ENCODE results near the gene RPAP3. TPM values are rescaled to one million over a fixed set of nuclear protein-coding genes. Genes with fewer than 3 reads are reported as not detected.
A peak's percentile ranks its signal among the peaks of the same experiment; 100 is the strongest.

The RPAP3 gene
- total and polyA plus RNA-seq, 2 of the 4 experiments (the other 2 are of a cell fraction) = 10.6 to 13.4 TPM

DNA sequence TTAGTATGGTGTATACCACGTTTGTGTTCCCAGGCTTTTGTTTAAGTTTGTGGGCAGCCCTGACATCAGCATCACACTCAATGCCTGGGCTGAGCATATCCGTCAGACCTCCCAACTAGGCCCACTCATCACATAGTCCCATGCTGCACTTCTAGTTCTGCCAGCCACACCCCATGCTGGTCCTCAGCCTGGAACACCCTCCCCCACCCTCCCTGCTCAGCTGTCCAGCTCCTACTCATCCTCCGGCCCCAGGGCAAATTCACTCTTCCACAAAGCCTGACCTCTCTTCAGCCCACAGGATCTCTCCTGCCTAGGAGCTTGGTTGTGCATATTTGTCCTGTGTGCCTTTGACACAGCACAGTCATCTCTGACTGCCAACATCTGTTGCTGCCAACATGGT is 23.4 kb upstream of the RPAP3 start:
- no peak overlapping the region for H2BK5ac ChIP-seq (ENCODE audit: low read depth, low read length, poor library complexity, severe bottlenecking)
- H3K27me3 ChIP-seq (ENCODE audit: control insufficient read depth, insufficient read depth, low read length) = no peaks in the 10 kb centered on the region
- H3K9me3 ChIP-seq (ENCODE audit: control insufficient read depth, insufficient read depth, low read length) = no peaks in the 10 kb centered on the region
- no peak overlapping the region for H4K8ac ChIP-seq (ENCODE audit: low read depth in 2 of 2, low read length in 2 of 2)
- H3K14ac ChIP-seq (replicated peaks; ENCODE audit: low read depth, low read length) = no peak overlapping the region
- H3K9me1 ChIP-seq (ENCODE audit: insufficient read depth, low read length) = peaks cover 25% of the 10 kb centered on the region
- BruUV-seq (replicated peaks) = no TSS peak
- H3K4me1 ChIP-seq (ENCODE audit: control insufficient read depth, insufficient read depth, low read length) = peaks cover 23% of the 10 kb centered on the region
- intact Hi-C loops (cut with micrococcal nuclease) = no loop called here
- H2BK20ac ChIP-seq (ENCODE audit: low read depth, low read length) = no peak overlapping the region
- no peak overlapping the region for H3K4ac ChIP-seq (ENCODE audit: low read depth, low read length)
- ATAC-seq (ENCODE audit: low read depth) (peak; percentile 40), DNase-seq (peak; percentile 87)
- no peak overlapping the region for H3K4me2 ChIP-seq (ENCODE audit: low read depth, low read length)
- no peak overlapping the region for H2AK9ac ChIP-seq (replicated peaks; ENCODE audit: low read depth, low read length, poor library complexity)
- in situ Hi-C loops (cut with MboI; ENCODE audit: low sequenced_read_pairs) = loop anchor here (10.0 kb wide), 1 partner anchor 416 kb away; no protein-coding TSS in a partner anchor
- peak overlapping the region; percentile 44; the same call in 1 of the 2 replicates for H2AK5ac ChIP-seq (ENCODE audit: low read depth, low read length)
- H4K20me1 ChIP-seq (ENCODE audit: insufficient read depth, low read length) = no peaks in the 10 kb centered on the region
- dilution Hi-C loops (cut with HindIII; ENCODE audit: low sequenced_read_pairs, unreplicated experiment) = no loop called here
- 0% methylated on average over 1 of the region's 3 CpGs; no CpG with 5 or more reads in 1 of the 2 experiments for WGBS, 2 experiments (ENCODE audit: extremely low coverage in 2 of 2, insufficient read length in 1 of 2)
- H3K9ac ChIP-seq (ENCODE audit: low read depth, low read length) = no peak overlapping the region
- H2AFZ ChIP-seq (replicated peaks; ENCODE audit: low read length, poor library complexity) = peak overlapping the region; percentile 18
- H4K91ac ChIP-seq (ENCODE audit: insufficient read depth, low read depth, low read length) = no peak overlapping the region
- H3K36me3 ChIP-seq (ENCODE audit: control insufficient read depth, insufficient read depth, low read length) = no peaks in the 10 kb centered on the region
- no peak overlapping the region for H2BK120ac ChIP-seq (ENCODE audit: low read depth, low read length)
- H3K79me1 ChIP-seq (ENCODE audit: low read depth in 1 of 2, low read length in 2 of 2) = no peaks in the 10 kb centered on the region
- H3K56ac ChIP-seq (ENCODE audit: extremely low read depth, insufficient read depth, low read length) = no peak overlapping the region
- no peak overlapping the region for H4K5ac ChIP-seq (ENCODE audit: low read depth, low read length)
- no peak overlapping the region for H3K27ac ChIP-seq (ENCODE audit: insufficient read depth, low read length)
- H3K18ac ChIP-seq (ENCODE audit: low read depth, low read length) = no peak overlapping the region
- no peak for TF ChIP-seq FOS (IDR thresholded peaks at IDR 0.05; ENCODE audit: low read depth, low read length)
- TF ChIP-seq MXI1 (IDR thresholded peaks at IDR 0.05; ENCODE audit: borderline replicate concordance, low read depth, low read length) = 0 out of 2 replicates have a peak, but pooled peaks have one; percentile 11
- H3K23ac ChIP-seq (ENCODE audit: low read depth, low read length) = no peak overlapping the region
- H3K4me3 ChIP-seq (ENCODE audit: insufficient read depth, low read depth, low read length) = no peak overlapping the region
- ChIA-PET POLR2A (ENCODE audit: unreplicated experiment) (interaction anchor here (0.6 kb wide), 1 partner anchor 14 kb away, joined by 8 read pairs; no protein-coding TSS in a partner anchor), CTCF (interaction anchor here (0.6 kb wide), 1 partner anchor 82 kb away, joined by 5 read pairs; no protein-coding TSS in a partner anchor)
- peak overlapping the region; percentile 76; the same call in 1 of the 3 replicates for H2BK15ac ChIP-seq (ENCODE audit: low read depth, low read length)
